ENCODE results near the gene HMGB4.

DNA sequence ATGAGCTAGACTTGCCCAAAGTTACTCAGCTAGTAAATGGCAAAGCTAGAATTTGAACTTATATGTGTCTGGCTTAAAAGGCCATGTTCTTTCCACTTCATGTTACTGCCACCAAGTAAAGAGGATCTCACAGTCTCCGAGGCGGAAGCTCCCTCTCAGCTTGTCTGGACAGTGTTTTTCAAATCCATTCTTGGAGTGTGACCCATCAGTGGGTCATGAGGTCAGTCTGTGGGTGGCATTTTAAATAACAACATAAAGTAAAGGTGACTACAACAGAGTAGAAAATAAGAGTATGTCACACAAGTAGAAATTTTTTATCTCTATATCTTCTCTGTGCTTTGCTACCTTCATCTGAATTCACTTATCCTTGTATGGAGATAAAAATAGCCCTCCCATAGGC is 3.2 kb upstream of the HMGB4 start:
- TF ChIP-seq, protein P1, sequence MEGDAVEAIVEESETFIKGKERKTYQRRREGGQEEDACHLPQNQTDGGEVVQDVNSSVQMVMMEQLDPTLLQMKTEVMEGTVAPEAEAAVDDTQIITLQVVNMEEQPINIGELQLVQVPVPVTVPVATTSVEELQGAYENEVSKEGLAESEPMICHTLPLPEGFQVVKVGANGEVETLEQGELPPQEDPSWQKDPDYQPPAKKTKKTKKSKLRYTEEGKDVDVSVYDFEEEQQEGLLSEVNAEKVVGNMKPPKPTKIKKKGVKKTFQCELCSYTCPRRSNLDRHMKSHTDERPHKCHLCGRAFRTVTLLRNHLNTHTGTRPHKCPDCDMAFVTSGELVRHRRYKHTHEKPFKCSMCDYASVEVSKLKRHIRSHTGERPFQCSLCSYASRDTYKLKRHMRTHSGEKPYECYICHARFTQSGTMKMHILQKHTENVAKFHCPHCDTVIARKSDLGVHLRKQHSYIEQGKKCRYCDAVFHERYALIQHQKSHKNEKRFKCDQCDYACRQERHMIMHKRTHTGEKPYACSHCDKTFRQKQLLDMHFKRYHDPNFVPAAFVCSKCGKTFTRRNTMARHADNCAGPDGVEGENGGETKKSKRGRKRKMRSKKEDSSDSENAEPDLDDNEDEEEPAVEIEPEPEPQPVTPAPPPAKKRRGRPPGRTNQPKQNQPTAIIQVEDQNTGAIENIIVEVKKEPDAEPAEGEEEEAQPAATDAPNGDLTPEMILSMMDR (conservative IDR thresholded peaks at IDR 0.05; ENCODE audit: low read depth, low read length): no peak
- TF ChIP-seq POLR2A (IDR thresholded peaks at IDR 0.05; ENCODE audit: low read depth, low read length) (no peak), RFX5 (IDR thresholded peaks at IDR 0.05; ENCODE audit: low read depth, low read length) (no peak), BHLHE40 (IDR thresholded peaks at IDR 0.05; ENCODE audit: low read depth, low read length) (no peak), NFE2L2 (IDR thresholded peaks at IDR 0.05; ENCODE audit: low read depth, low read length) (no peak), FOS (IDR thresholded peaks at IDR 0.05; ENCODE audit: low read depth, low read length) (no peak)
- TF ChIP-seq, protein P2, sequence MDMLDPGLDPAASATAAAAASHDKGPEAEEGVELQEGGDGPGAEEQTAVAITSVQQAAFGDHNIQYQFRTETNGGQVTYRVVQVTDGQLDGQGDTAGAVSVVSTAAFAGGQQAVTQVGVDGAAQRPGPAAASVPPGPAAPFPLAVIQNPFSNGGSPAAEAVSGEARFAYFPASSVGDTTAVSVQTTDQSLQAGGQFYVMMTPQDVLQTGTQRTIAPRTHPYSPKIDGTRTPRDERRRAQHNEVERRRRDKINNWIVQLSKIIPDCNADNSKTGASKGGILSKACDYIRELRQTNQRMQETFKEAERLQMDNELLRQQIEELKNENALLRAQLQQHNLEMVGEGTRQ (IDR thresholded peaks at IDR 0.05; ENCODE audit: low read depth, low read length): no peak
- TF ChIP-seq, protein P3, sequence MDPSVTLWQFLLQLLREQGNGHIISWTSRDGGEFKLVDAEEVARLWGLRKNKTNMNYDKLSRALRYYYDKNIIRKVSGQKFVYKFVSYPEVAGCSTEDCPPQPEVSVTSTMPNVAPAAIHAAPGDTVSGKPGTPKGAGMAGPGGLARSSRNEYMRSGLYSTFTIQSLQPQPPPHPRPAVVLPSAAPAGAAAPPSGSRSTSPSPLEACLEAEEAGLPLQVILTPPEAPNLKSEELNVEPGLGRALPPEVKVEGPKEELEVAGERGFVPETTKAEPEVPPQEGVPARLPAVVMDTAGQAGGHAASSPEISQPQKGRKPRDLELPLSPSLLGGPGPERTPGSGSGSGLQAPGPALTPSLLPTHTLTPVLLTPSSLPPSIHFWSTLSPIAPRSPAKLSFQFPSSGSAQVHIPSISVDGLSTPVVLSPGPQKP (IDR thresholded peaks at IDR 0.05; ENCODE audit: borderline replicate concordance, low read depth, low read length): no peak
